Stimulated activated CD8-positive, alpha-beta memory T cell treated with anti-CD3 and anti-CD28 coated beads, Interleukin-12 subunit alpha, Interleukin-12 subunit beta, amount 100 ng/mL, for 1 hour (primary cell): ENCODE data around the gene ATF5.

ENCODE experiments used
- DNase-seq: peaks from one replicate; pipeline ENCODE4 v3.0.0-alpha.2; 2020; ENCODE audit warnings: low read depth

The ATF5 gene

DNA sequence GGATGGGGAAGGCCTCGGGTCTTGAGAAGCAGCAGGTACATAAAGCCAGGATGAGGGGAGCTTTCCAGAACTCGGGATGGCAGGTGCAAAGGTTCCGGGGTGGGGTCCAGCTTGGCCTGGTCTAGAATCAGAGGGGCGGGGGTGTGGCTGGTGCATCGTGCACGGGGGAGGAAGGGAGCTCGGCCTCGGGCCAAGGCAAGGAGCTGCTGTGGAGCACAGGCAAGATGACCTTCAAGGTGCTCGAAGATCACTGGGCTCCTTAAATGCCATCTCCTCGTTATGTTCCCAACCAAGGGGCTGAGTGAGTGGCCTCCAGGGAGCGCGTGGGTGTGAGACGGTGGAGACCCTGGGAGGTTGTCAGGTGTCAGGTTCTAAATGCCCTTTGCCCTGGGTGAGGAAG lies 48.1 kb downstream of the ATF5 start:
- DNase-seq = no peak

DNA sequence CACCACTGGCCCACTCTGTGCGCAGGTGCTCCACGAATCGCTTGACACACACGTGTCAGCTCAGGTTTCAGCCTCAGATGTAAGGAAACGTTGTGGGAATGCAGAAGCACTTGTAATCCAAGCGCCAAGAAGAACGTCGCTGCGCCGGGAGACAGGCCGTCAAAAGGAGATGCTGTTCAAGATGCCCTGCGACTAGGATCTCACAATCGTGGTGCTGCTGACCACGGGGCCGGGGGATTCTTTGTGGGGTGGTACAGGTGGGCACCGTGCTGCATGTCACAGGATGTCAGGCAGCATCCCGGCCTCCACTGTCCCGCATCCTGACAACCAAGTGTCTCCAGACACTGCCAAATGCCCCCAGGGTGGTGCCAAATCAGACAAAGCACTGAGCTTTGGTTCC lies 48.9 kb downstream of the ATF5 start:
- DNase-seq = no peak

DNA sequence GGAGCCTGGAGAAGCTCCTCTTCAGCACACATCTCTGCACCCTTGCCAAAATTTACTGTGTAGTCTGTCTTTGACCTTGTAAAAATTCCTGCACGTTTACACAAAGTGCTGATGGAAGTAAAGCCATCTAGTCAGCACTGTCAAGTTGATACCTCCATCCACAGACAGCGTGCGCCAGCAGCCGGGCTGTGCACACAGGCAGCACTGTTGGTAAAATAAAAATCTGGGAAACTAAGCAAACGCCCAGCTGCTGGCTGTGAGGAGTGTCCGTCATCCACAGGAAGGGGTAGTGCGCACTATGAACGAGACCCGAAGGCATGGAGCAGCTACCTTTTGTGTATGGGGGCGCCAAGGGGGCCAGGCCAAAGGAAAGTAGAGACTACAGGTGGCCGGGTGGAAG lies 49.3 kb downstream of the ATF5 start:
- DNase-seq = no peak

DNA sequence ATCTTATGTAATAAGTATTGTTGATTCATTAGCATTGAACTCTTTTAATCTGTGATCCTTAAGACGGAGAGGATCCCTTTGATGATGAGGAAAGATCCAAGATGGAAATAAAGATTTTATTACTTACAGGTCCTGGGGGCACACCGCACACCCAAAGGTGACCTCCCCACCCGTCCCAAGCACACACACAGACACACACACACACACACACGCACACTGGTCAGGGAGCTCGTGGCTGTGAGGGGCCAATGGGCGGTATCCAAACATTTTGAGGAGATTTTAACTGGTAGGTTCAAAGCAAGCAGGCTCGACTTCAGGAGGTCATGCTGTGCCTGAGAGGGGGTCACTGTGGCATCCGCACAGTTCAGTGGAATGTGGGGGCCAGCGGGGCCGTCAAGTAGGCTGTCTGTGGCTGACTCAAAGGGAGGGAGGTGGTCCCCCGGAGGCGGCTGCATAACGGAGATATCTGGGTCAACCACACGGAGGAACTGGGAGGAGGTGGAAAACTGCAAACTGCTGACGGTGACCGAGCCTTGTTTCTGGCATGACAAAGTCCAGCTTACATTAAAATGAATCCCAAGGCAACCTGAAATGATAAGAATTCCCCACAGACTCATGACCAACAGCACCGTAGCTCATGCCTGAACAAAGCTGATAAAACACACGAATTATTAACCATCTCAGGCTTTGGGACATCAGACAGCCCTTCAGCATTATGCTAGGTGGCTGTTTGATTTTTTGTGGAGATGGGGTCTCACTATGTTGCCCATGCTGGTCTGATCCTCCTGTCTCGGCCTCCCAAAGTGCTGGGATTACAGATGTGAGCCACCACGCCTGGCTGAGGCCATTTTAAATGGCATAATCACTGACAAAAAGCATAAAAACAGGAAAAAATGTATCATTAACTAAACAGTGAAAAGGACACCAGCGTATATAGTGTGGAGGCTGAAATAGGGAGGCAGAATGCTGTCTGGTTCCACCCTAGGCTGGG lies 52.9 kb downstream of the ATF5 start:
- no peak for DNase-seq
